Glutamatergic neuron (in vitro differentiated cells): ENCODE results near the gene MEAK7. TPM values are rescaled to one million over a fixed set of nuclear protein-coding genes. Genes with fewer than 3 reads are reported as not detected.

Source experiments
- DNase-seq: peaks from one replicate; pipeline ENCODE4 v3.0.0; 2022
- H3K27ac Mint-ChIP-seq: one replicate; pipeline ENCODE4 v1.8.0; 2020; ENCODE audit warnings: mild to moderate bottlenecking, mixed read lengths, inconsistent platforms; ENCODE audit not compliant: unreplicated experiment
- H3K27me3 Mint-ChIP-seq: one replicate; pipeline ENCODE4 v1.8.0; 2020; ENCODE audit warnings: mild to moderate bottlenecking, moderate library complexity, mixed read lengths, inconsistent platforms; ENCODE audit not compliant: unreplicated experiment
- H3K36me3 Mint-ChIP-seq: one replicate; pipeline ENCODE4 v1.8.0; 2020; ENCODE audit warnings: mild to moderate bottlenecking, mixed read lengths, inconsistent platforms; ENCODE audit not compliant: unreplicated experiment
- H3K4me1 Mint-ChIP-seq: one replicate; pipeline ENCODE4 v1.8.0; 2020; ENCODE audit warnings: mild to moderate bottlenecking, low read depth, mixed read lengths, inconsistent platforms; ENCODE audit not compliant: unreplicated experiment
- H3K4me3 Mint-ChIP-seq: one replicate; pipeline ENCODE4 v1.8.0; 2020; ENCODE audit warnings: mild to moderate bottlenecking, mixed read lengths, inconsistent platforms; ENCODE audit not compliant: unreplicated experiment
- H3K9me3 Mint-ChIP-seq: one replicate; pipeline ENCODE4 v1.8.0; 2020; ENCODE audit warnings: mild to moderate bottlenecking, moderate library complexity, mixed read lengths, inconsistent platforms; ENCODE audit not compliant: unreplicated experiment
- total RNA-seq: library from RNA; stranded (reverse); fragmentation: NEBNext Ultra II Directional; extraction: Animal tissue kit (Norgen Biotek cat#: 25700); gene quantifications from one replicate; pipeline ENCODE4 v1.2.1, GENCODE V29; 2021; ENCODE audit not compliant: unreplicated experiment
- TF ChIP-seq, protein P1 (sequence below): fragments of 200-600 bp; sonication (generic); IDR thresholded peaks from one replicate; pipeline ENCODE4 v1.5.0; 2021; ENCODE audit not compliant: partially characterized antibody, unreplicated experiment

MEAK7 gene
- total RNA-seq, 1 donor from 2014 or later = 44.8 TPM

- Mint-ChIP-seq H3K27me3 (peaks cover 14% of the 10 kb centered on the region), H3K4me3 (peak overlapping the region; percentile 15), H3K9me3 (peaks cover 14% of the 10 kb centered on the region), H3K36me3 (no peaks in the 10 kb centered on the region), H3K4me1 (peaks cover 42% of the 10 kb centered on the region), H3K27ac (peak overlapping the region; percentile 33)
- TF ChIP-seq, protein P1, sequence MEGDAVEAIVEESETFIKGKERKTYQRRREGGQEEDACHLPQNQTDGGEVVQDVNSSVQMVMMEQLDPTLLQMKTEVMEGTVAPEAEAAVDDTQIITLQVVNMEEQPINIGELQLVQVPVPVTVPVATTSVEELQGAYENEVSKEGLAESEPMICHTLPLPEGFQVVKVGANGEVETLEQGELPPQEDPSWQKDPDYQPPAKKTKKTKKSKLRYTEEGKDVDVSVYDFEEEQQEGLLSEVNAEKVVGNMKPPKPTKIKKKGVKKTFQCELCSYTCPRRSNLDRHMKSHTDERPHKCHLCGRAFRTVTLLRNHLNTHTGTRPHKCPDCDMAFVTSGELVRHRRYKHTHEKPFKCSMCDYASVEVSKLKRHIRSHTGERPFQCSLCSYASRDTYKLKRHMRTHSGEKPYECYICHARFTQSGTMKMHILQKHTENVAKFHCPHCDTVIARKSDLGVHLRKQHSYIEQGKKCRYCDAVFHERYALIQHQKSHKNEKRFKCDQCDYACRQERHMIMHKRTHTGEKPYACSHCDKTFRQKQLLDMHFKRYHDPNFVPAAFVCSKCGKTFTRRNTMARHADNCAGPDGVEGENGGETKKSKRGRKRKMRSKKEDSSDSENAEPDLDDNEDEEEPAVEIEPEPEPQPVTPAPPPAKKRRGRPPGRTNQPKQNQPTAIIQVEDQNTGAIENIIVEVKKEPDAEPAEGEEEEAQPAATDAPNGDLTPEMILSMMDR = no peak
- DNase-seq = no peak
Measured at GRCh38 chr16:84545114-84545737, 40.8 kb upstream of the MEAK7 start.

DNA sequence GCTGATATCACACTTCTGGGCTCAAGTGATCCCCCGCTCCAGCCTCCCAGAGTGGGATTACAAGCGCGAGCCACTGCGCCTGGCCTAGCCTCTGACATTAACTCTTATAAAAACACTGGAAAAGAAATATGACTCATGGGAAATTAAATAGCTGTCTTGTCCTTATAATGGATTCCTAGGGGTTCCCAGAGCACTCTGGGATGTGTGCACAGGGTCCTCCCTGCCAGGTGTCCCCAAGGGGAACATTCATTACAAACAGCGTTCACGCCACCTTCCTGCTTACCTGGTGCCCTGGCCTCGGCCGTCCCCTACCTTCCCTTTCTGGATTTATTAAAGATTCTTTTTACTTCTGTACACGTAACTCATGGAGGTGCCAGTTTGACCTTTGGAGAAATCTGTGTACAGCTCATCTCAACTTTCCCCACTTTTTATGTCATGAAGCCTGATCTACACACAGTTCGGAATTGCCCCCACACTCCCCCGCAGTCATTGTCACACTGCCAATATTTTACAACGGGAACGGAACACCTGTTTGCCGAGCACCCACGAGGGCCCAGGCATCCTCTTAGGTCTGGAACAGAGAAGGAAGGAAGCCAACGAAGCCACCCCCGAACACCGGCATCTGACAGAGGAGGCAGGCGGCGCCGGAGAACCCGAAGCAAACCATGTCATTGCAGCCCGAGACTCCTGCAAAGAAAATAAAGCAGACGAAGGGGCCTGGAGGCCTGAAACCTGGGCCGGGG is 39.7 kb upstream of the MEAK7 start:
- H3K36me3 Mint-ChIP-seq = no peaks in the 10 kb centered on the region
- peaks cover 12% of the 10 kb centered on the region for H3K9me3 Mint-ChIP-seq
- peaks cover 12% of the 10 kb centered on the region for H3K27me3 Mint-ChIP-seq
- peaks cover 37% of the 10 kb centered on the region for H3K4me1 Mint-ChIP-seq
- no peak overlapping the region for H3K4me3 Mint-ChIP-seq
- H3K27ac Mint-ChIP-seq = no peak overlapping the region
- TF ChIP-seq, protein P1 = no peak
- DNase-seq = no peak

- Mint-ChIP-seq H3K27me3 (peaks cover 12% of the 10 kb centered on the region), H3K36me3 (no peaks in the 10 kb centered on the region)
- TF ChIP-seq, protein P1 = no peak
Measured at GRCh38 chr16:84543253-84543652, 38.8 kb upstream of the MEAK7 start.

DNA sequence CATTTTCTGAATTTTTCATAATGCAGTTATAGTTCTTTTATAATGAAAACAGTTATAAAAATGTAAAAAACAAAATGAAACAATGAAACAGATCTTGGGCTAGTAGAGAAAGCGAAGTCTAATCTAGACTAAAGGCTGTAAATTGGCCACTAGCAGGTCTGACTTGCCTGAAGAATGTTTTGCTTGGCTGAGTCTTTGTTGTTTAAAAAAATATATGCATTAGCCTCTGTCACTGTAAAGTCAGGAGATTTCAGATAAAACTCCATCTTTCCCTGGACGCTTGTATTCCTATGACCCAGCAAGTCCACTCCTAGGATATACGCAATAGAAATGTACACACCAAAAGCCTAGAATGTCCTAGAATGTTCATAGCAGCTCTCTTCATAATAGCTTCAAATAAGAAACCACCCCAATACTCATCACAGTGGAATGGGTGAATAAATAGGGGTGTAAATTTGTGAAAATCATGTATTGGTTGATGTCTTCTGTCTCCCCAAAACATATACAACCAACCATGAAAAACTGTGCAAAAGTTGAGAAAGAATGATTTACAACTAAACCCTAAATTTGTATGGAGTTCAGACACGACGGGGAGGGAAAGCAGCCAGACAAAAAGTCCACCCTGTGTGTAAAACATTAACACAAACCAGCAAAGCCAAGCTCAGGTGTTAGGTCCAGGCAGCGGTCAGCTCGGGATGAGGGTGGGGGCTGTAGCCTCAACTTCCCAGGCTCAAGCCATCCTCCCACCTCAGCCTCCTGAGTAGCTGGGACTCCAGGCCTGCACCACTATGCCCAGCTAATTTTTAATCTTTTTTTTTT is 37.7 kb upstream of the MEAK7 start:
- Mint-ChIP-seq H3K4me3 (no peak overlapping the region), H3K9me3 (peaks cover 16% of the 10 kb centered on the region), H3K27ac (no peak overlapping the region), H3K4me1 (peaks cover 47% of the 10 kb centered on the region), H3K36me3 (no peaks in the 10 kb centered on the region), H3K27me3 (peaks cover 9% of the 10 kb centered on the region)
- TF ChIP-seq, protein P1 = no peak
- DNase-seq = no peak

More at GRCh38 chr16:84543253-84543652, 38.8 kb upstream of the MEAK7 start:
- H3K27ac Mint-ChIP-seq = no peak overlapping the region
- no peak for DNase-seq
- peaks cover 12% of the 10 kb centered on the region for H3K9me3 Mint-ChIP-seq
- no peak overlapping the region for H3K4me3 Mint-ChIP-seq
- peaks cover 39% of the 10 kb centered on the region for H3K4me1 Mint-ChIP-seq

- DNase-seq = no peak
- no peak overlapping the region for H3K27ac Mint-ChIP-seq
- TF ChIP-seq, protein P1 = no peak
- no peaks in the 10 kb centered on the region for H3K36me3 Mint-ChIP-seq
- H3K4me3 Mint-ChIP-seq = no peak overlapping the region
- H3K4me1 Mint-ChIP-seq = peaks cover 45% of the 10 kb centered on the region
- H3K9me3 Mint-ChIP-seq = peaks cover 14% of the 10 kb centered on the region
- no peaks in the 10 kb centered on the region for H3K27me3 Mint-ChIP-seq
Measured at GRCh38 chr16:84540194-84540593, 35.7 kb upstream of the MEAK7 start.
